RWPE2 (cell line): ENCODE measurements around the gene CENPB.

Source experiments
- ATAC-seq: fragments of 200-7000 bp; cut with Tn5 transposase; 3 replicates; pipeline ENCODE4 v1.9.1; 2021; ENCODE audit warnings: low read depth
- DNase-seq: peaks from one replicate; pipeline ENCODE4 v3.0.0-alpha.2; 2020; ENCODE audit warnings: low spot score
- H3K27ac ChIP-seq: fragments of 450-650 bp; 2 replicates; pipeline ENCODE4 v1.5.1; 2017; ENCODE audit warnings: mild to moderate bottlenecking; ENCODE audit not compliant: poor library complexity, severe bottlenecking
- H3K27me3 ChIP-seq: fragments of 250-450 bp; sonication (Bioruptor Pico); 2 replicates; pipeline ENCODE4 v1.5.1; 2021; ENCODE audit warnings: mild to moderate bottlenecking, moderate library complexity; ENCODE audit not compliant: insufficient read depth, poor library complexity, severe bottlenecking
- H3K36me3 ChIP-seq: fragments of 250-450 bp; sonication (Bioruptor Pico); 2 replicates; pipeline ENCODE4 v1.5.1; 2020; ENCODE audit warnings: low read depth, mild to moderate bottlenecking, moderate library complexity
- H3K4me1 ChIP-seq: fragments of 250-450 bp; sonication (Bioruptor Pico); 2 replicates; pipeline ENCODE4 v1.5.1; 2021; ENCODE audit warnings: mild to moderate bottlenecking, moderate library complexity; ENCODE audit not compliant: insufficient read depth, poor library complexity, severe bottlenecking
- H3K4me3 ChIP-seq: fragments of 250-450 bp; sonication (Bioruptor Pico); 2 replicates; pipeline ENCODE4 v1.5.1; 2021; ENCODE audit warnings: mild to moderate bottlenecking, moderate library complexity; ENCODE audit not compliant: severe bottlenecking
- H3K9me3 ChIP-seq: fragments of 250-450 bp; sonication (Bioruptor Pico); 2 replicates; pipeline ENCODE4 v1.5.1; 2021; ENCODE audit warnings: mild to moderate bottlenecking, moderate library complexity; ENCODE audit not compliant: severe bottlenecking
- CTCF ChIP-seq: fragments of 450-650 bp; IDR thresholded peaks from one replicate; pipeline ENCODE4 v1.5.1; 2017; ENCODE audit warnings: mild to moderate bottlenecking, moderate library complexity; ENCODE audit not compliant: poor library complexity, severe bottlenecking

CENPB gene

GRCh38 chr20:3758566-3758965 is 28.0 kb downstream of the CENPB start:
- H3K4me1 ChIP-seq = no peaks in the 10 kb centered on the region
- no peak for TF ChIP-seq CTCF
- H3K36me3 ChIP-seq = peaks cover 20% of the 10 kb centered on the region
- H3K27me3 ChIP-seq = no peaks in the 10 kb centered on the region
- no peak for DNase-seq
- no peak overlapping the region for H3K4me3 ChIP-seq
- H3K9me3 ChIP-seq = no peaks in the 10 kb centered on the region
- no peak for ATAC-seq
- no peak overlapping the region for H3K27ac ChIP-seq

- no peak overlapping the region for H3K4me3 ChIP-seq
- DNase-seq = no peak
- H3K27me3 ChIP-seq = no peaks in the 10 kb centered on the region
- H3K36me3 ChIP-seq = peaks cover 20% of the 10 kb centered on the region
- H3K4me1 ChIP-seq = no peaks in the 10 kb centered on the region
- H3K27ac ChIP-seq = no peak overlapping the region
- no peak for TF ChIP-seq CTCF
- no peaks in the 10 kb centered on the region for H3K9me3 ChIP-seq
- ATAC-seq = no peak
Observed at GRCh38 chr20:3757268-3757667, 29.3 kb downstream of the CENPB start.

- H3K4me1 ChIP-seq = no peaks in the 10 kb centered on the region
- TF ChIP-seq CTCF = no peak
- DNase-seq (no peak), ATAC-seq (no peak)
- H3K27ac ChIP-seq = no peak overlapping the region
- H3K27me3 ChIP-seq = peaks cover 5% of the 10 kb centered on the region
- no peaks in the 10 kb centered on the region for H3K9me3 ChIP-seq
- H3K36me3 ChIP-seq = peaks cover 16% of the 10 kb centered on the region
- no peak overlapping the region for H3K4me3 ChIP-seq
Observed at GRCh38 chr20:3755814-3756480, 30.6 kb downstream of the CENPB start.

- peaks cover 12% of the 10 kb centered on the region for H3K27me3 ChIP-seq
- no peak overlapping the region for H3K4me3 ChIP-seq
- DNase-seq = no peak
- no peak for ATAC-seq
- no peaks in the 10 kb centered on the region for H3K9me3 ChIP-seq
- no peaks in the 10 kb centered on the region for H3K4me1 ChIP-seq
- no peak overlapping the region for H3K27ac ChIP-seq
- no peak for TF ChIP-seq CTCF
- peaks cover 16% of the 10 kb centered on the region for H3K36me3 ChIP-seq
Observed at GRCh38 chr20:3755269-3755668, 31.3 kb downstream of the CENPB start.

GRCh38 chr20:3754276-3754630 is 32.3 kb downstream of the CENPB start:
- no peaks in the 10 kb centered on the region for H3K9me3 ChIP-seq
- H3K36me3 ChIP-seq = peaks cover 16% of the 10 kb centered on the region
- H3K4me3 ChIP-seq = no peak overlapping the region
- no peak for TF ChIP-seq CTCF
- ATAC-seq (no peak), DNase-seq (no peak)
- H3K4me1 ChIP-seq = no peaks in the 10 kb centered on the region
- peaks cover 22% of the 10 kb centered on the region for H3K27me3 ChIP-seq
- no peak overlapping the region for H3K27ac ChIP-seq
